Measurements from ENCODE around the gene LEPR.
A peak's percentile ranks its signal among the peaks of the same experiment; 100 is the strongest.

Gene LEPR

GRCh38 chr1:65418522-65419185, 1.8 kb upstream of the LEPR start:
- H3K36me3 ChIP-seq (replicated peaks), result no peaks in the 10 kb centered on the region
- peaks cover 6% of the 10 kb centered on the region for H3K4me1 ChIP-seq
- H3K27me3 ChIP-seq (ENCODE audit: low read depth), result no peaks in the 10 kb centered on the region
- in situ Hi-C loops (cut with MboI; ENCODE audit: low sequenced_read_pairs), result loop anchor here (25.0 kb wide), 1 partner anchor 356 kb away; no protein-coding TSS in a partner anchor
- no peaks in the 10 kb centered on the region for H3K9me3 ChIP-seq
- DNase-seq (ENCODE audit: low spot score in 2 of 2), result no peak
- no peak overlapping the region for H3K4me3 ChIP-seq

- in situ Hi-C loops (cut with MboI; ENCODE audit: low sequenced_read_pairs), result loop anchor here (25.0 kb wide), 1 partner anchor 358 kb away; no protein-coding TSS in a partner anchor
- Histone ChIP-seq H3K27me3 (ENCODE audit: low read depth) (no peaks in the 10 kb centered on the region), H3K4me3 (peak overlapping the region; percentile 93), H3K9me3 (no peaks in the 10 kb centered on the region), H3K4me1 (peaks cover 18% of the 10 kb centered on the region), H3K36me3 (replicated peaks) (no peaks in the 10 kb centered on the region)
- DNase-seq (ENCODE audit: low spot score in 2 of 2), result peak; percentile 94 to 99
These were observed 533 bp upstream of the LEPR start for GRCh38 chr1:65419681-65420589.

GRCh38 chr1:65421351-65422025, 1.0 kb downstream of the LEPR start:
- H3K36me3 ChIP-seq (replicated peaks), result peaks cover 6% of the 10 kb centered on the region
- peak overlapping the region; percentile 93 for H3K4me3 ChIP-seq
- no peak for DNase-seq (ENCODE audit: low spot score in 2 of 2)
- in situ Hi-C loops (cut with MboI; ENCODE audit: low sequenced_read_pairs), result loop anchor here (25.0 kb wide), 1 partner anchor 359 kb away; no protein-coding TSS in a partner anchor
- H3K4me1 ChIP-seq, result peaks cover 32% of the 10 kb centered on the region
- H3K27me3 ChIP-seq (ENCODE audit: low read depth), result no peaks in the 10 kb centered on the region
- H3K9me3 ChIP-seq, result no peaks in the 10 kb centered on the region

DNA sequence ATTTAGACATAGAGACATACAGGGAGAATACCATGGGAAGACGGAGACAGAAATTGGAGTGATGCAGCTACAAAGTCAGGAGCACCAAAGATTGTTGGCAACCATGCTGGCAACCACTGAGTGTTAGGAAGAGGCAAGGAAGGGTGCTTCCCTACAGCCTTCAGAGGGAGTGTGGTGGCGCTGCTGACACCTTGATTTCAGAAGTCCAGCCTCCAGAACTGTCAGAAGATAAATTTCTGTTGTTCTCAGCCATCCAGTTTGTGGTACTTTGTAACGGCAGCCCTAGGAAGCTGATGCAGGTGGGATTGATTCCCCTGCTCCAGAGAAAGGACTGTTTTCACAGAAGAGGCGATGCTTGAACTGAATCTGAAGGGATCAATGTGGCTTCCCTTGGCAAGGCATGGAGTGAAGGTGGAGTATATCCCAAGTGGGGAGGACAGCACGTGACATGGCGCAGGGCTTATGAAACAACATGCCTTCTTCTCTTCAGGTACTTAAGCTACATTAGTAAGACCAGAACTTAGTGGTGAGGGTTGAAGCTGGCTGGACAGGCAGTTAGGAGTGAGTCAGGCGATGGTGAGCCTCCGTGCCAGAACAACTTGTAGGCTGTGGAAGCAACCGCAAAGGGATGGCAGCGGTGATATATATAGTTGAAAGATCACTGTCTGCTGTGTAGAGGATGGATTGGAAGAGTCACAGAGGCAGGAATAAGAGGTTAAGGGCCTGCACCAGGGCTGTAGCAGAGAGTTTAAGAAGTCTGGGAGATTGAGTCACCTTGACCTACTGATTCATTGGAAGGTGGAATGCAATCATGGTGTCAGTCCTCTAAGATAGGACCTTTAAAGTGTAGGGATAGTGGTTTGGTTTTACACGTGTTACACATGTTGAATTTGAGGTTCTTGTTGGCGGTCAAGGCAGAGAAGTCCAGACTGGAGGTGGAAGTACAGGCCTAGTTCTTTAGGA, 2.1 kb downstream of the LEPR start:
- Histone ChIP-seq H3K4me1 (peaks cover 32% of the 10 kb centered on the region), H3K9me3 (no peaks in the 10 kb centered on the region), H3K36me3 (replicated peaks) (peaks cover 12% of the 10 kb centered on the region), H3K27me3 (ENCODE audit: low read depth) (no peaks in the 10 kb centered on the region), H3K4me3 (no peak overlapping the region)
- in situ Hi-C loops (cut with MboI; ENCODE audit: low sequenced_read_pairs), result loop anchor here (25.0 kb wide), 1 partner anchor 360 kb away; no protein-coding TSS in a partner anchor
- no peak for DNase-seq (ENCODE audit: low spot score in 2 of 2)

GRCh38 chr1:65423884-65424572, 3.6 kb downstream of the LEPR start:
- Histone ChIP-seq H3K27me3 (ENCODE audit: low read depth) (no peaks in the 10 kb centered on the region), H3K4me3 (no peak overlapping the region), H3K4me1 (peaks cover 35% of the 10 kb centered on the region), H3K36me3 (replicated peaks) (peaks cover 12% of the 10 kb centered on the region), H3K9me3 (no peaks in the 10 kb centered on the region)
- DNase-seq (ENCODE audit: low spot score in 2 of 2), result no peak
- in situ Hi-C loops (cut with MboI; ENCODE audit: low sequenced_read_pairs), result loop anchor here (25.0 kb wide), 1 partner anchor 362 kb away; no protein-coding TSS in a partner anchor

DNA sequence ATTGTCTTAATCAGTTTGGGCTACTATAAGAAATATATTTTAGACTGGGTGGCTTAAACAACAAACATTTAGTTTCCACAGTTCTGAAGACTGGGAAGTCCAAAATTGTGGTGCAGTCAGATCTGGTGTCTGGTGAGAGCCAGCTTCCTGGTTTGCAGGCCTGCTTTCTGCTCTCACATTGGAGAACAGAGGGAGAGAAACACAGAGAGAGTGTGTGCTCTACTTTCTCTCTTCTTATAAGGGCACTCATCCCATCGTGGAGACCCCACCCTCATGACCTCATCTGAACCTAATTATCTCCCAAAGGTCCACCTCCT, 4.1 kb downstream of the LEPR start:
- in situ Hi-C loops (cut with MboI; ENCODE audit: low sequenced_read_pairs), result loop anchor here (25.0 kb wide), 1 partner anchor 362 kb away; no protein-coding TSS in a partner anchor
- Histone ChIP-seq H3K27me3 (ENCODE audit: low read depth) (no peaks in the 10 kb centered on the region), H3K9me3 (no peaks in the 10 kb centered on the region), H3K4me1 (peaks cover 33% of the 10 kb centered on the region), H3K4me3 (no peak overlapping the region), H3K36me3 (replicated peaks) (peaks cover 12% of the 10 kb centered on the region)
- DNase-seq (ENCODE audit: low spot score in 2 of 2), result no peak

- peaks cover 33% of the 10 kb centered on the region for H3K4me1 ChIP-seq
- H3K27me3 ChIP-seq (ENCODE audit: low read depth), result no peaks in the 10 kb centered on the region
- no peaks in the 10 kb centered on the region for H3K9me3 ChIP-seq
- in situ Hi-C loops (cut with MboI; ENCODE audit: low sequenced_read_pairs), result no loop called here
- no peak overlapping the region for H3K4me3 ChIP-seq
- DNase-seq (ENCODE audit: low spot score in 2 of 2), result no peak
- H3K36me3 ChIP-seq (replicated peaks), result peaks cover 12% of the 10 kb centered on the region
These were observed 4.5 kb downstream of the LEPR start for GRCh38 chr1:65425006-65425405.

DNA sequence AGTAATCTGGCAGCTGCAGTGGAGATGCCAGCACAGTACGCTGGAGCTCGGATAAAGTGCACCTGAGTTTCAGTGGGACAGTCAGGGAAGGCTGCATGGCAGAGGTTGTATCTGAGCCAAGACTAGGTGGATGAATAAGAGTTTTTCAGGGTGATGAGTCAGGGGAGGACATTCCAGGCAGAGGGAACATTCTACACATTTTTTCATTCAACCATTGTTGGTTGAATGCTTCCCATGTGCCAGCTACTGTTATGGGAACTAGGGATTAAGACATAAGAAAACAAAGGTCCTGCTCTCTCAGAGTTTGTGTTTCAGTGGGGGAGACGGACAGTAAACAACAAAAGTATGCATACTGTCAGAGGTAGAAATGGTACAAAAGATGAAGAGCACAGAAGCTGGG, 5.2 kb downstream of the LEPR start:
- in situ Hi-C loops (cut with MboI; ENCODE audit: low sequenced_read_pairs), result no loop called here

GRCh38 chr1:65429078-65429477, 8.6 kb downstream of the LEPR start:
- Histone ChIP-seq H3K27me3 (ENCODE audit: low read depth) (no peaks in the 10 kb centered on the region), H3K4me3 (no peak overlapping the region), H3K4me1 (peaks cover 35% of the 10 kb centered on the region), H3K9me3 (no peaks in the 10 kb centered on the region), H3K36me3 (replicated peaks) (peaks cover 20% of the 10 kb centered on the region)
- peak in 1 of 2 experiments; percentile 21 for DNase-seq (ENCODE audit: low spot score in 2 of 2)
- in situ Hi-C loops (cut with MboI; ENCODE audit: low sequenced_read_pairs), result no loop called here

More for the DNA sequence above, 5.2 kb downstream of the LEPR start:
- peaks cover 12% of the 10 kb centered on the region for H3K36me3 ChIP-seq (replicated peaks)
- H3K4me3 ChIP-seq, result no peak overlapping the region
- DNase-seq (ENCODE audit: low spot score in 2 of 2), result peak; percentile 44 to 78
- no peaks in the 10 kb centered on the region for H3K27me3 ChIP-seq (ENCODE audit: low read depth)
- no peaks in the 10 kb centered on the region for H3K9me3 ChIP-seq
- peaks cover 33% of the 10 kb centered on the region for H3K4me1 ChIP-seq

- in situ Hi-C loops (cut with MboI; ENCODE audit: low sequenced_read_pairs), result loop anchor here (10.0 kb wide), 1 partner anchor 255 kb away; no protein-coding TSS in a partner anchor
- H3K27me3 ChIP-seq (ENCODE audit: low read depth), result no peaks in the 10 kb centered on the region
- no peak overlapping the region for H3K4me3 ChIP-seq
- peaks cover 28% of the 10 kb centered on the region for H3K4me1 ChIP-seq
- H3K9me3 ChIP-seq, result no peaks in the 10 kb centered on the region
- H3K36me3 ChIP-seq (replicated peaks), result peaks cover 20% of the 10 kb centered on the region
- DNase-seq (ENCODE audit: low spot score in 2 of 2), result no peak
These were observed 9.3 kb downstream of the LEPR start for GRCh38 chr1:65429806-65430205.

- peaks cover 16% of the 10 kb centered on the region for H3K36me3 ChIP-seq (replicated peaks)
- H3K9me3 ChIP-seq, result no peaks in the 10 kb centered on the region
- in situ Hi-C loops (cut with MboI; ENCODE audit: low sequenced_read_pairs), result loop anchor here (10.0 kb wide), 1 partner anchor 254 kb away; no protein-coding TSS in a partner anchor
- no peak overlapping the region for H3K4me3 ChIP-seq
- DNase-seq (ENCODE audit: low spot score in 2 of 2), result peak in 1 of 2 experiments; percentile 42
- H3K4me1 ChIP-seq, result peaks cover 15% of the 10 kb centered on the region
- H3K27me3 ChIP-seq (ENCODE audit: low read depth), result no peaks in the 10 kb centered on the region
These were observed 10.7 kb downstream of the LEPR start for GRCh38 chr1:65431111-65431705.

GRCh38 chr1:65432918-65433317, 12.4 kb downstream of the LEPR start:
- Histone ChIP-seq H3K27me3 (ENCODE audit: low read depth) (no peaks in the 10 kb centered on the region), H3K36me3 (replicated peaks) (peaks cover 8% of the 10 kb centered on the region), H3K4me3 (no peak overlapping the region), H3K4me1 (peaks cover 14% of the 10 kb centered on the region), H3K9me3 (no peaks in the 10 kb centered on the region)
- in situ Hi-C loops (cut with MboI; ENCODE audit: low sequenced_read_pairs), result loop anchor here (10.0 kb wide), 1 partner anchor 252 kb away; no protein-coding TSS in a partner anchor
- no peak for DNase-seq (ENCODE audit: low spot score in 2 of 2)

Data from HAP-1 (cell line).